Omental fat pad (tissue), 4 donors: Measurements from ENCODE around the gene TTC31. TPM values are rescaled to one million over a fixed set of nuclear protein-coding genes. Genes with fewer than 3 reads are reported as not detected.

Experiments
- ATAC-seq: fragments of 150-250 bp; one replicate; pipeline ENCODE4 v1.9.1; 2016; ENCODE audit warnings: mild to moderate bottlenecking, moderate library complexity; ENCODE audit not compliant: low FRiP score
- DNase-seq: peaks from one replicate; pipeline ENCODE4 v3.0.0-alpha.2; 2019; ENCODE audit warnings: low spot score
- CTCF ChIP-seq, 3 donors: fragments of 450-650 bp; IDR thresholded peaks; one replicate each; pipeline ENCODE4 v1.5.1; 2016 to 2017; ENCODE audit warnings: antibody characterized with exemption in 3 of 3, mild to moderate bottlenecking in 3 of 3, moderate library complexity in 2 of 3
- total RNA-seq, 4 donors: library from RNA; depleted of rRNA; stranded (reverse); fragments of >200 nt; gene quantifications; one replicate each; pipeline ENCODE4 v1.1.0, GENCODE V29; 2016

TTC31 gene
- total RNA-seq, 4 donors from 2014 or later, result 16.8 to 25.7 (median 22.1) TPM

- TF ChIP-seq CTCF (IDR thresholded peaks at IDR 0.05), result no peak
- ATAC-seq (no peak), DNase-seq (no peak)
Observed at GRCh38 chr2:74534411-74534810, 51.5 kb downstream of the TTC31 start.

GRCh38 chr2:74535440-74535965 is 52.6 kb downstream of the TTC31 start:
- DNase-seq (no peak), ATAC-seq (no peak)
- TF ChIP-seq CTCF (IDR thresholded peaks at IDR 0.05), result no peak

GRCh38 chr2:74536166-74536950 is 53.5 kb downstream of the TTC31 start:
- ATAC-seq, result no peak
- no peak for TF ChIP-seq CTCF (IDR thresholded peaks at IDR 0.05)
- no peak for DNase-seq

GRCh38 chr2:74537140-74537539 is 54.3 kb downstream of the TTC31 start:
- TF ChIP-seq CTCF (IDR thresholded peaks at IDR 0.05), result no peak
- DNase-seq (no peak), ATAC-seq (no peak)

- no peak for DNase-seq
- no peak for TF ChIP-seq CTCF (IDR thresholded peaks at IDR 0.05)
- ATAC-seq, result no peak
Observed at GRCh38 chr2:74538881-74539339, 56.0 kb downstream of the TTC31 start.

- TF ChIP-seq CTCF (IDR thresholded peaks at IDR 0.05), result no peak
- DNase-seq, result no peak
- ATAC-seq, result no peak
Observed at GRCh38 chr2:74540291-74540690, 57.4 kb downstream of the TTC31 start.

GRCh38 chr2:74542978-74543377 is 60.1 kb downstream of the TTC31 start:
- no peak for ATAC-seq
- TF ChIP-seq CTCF (IDR thresholded peaks at IDR 0.05), result no peak
- DNase-seq, result no peak
